ENCODE measurements around the gene ITIH6.
"Not testable (repeated sequence)": the region's sequence is repeated elsewhere in the genome, so short reads cannot be mapped to it uniquely, and the experiment has no call there.

ITIH6 gene

GRCh38 chrX:54746928-54747327, 51.1 kb downstream of the ITIH6 start:
- no peak for TF ChIP-seq ZFX (IDR thresholded peaks at IDR 0.05)
- TF ChIP-seq CTCF (conservative IDR thresholded peaks at IDR 0.05) = no peak
- no peak overlapping the region for H3K27ac ChIP-seq

GRCh38 chrX:54745676-54746075, 52.4 kb downstream of the ITIH6 start:
- TF ChIP-seq CTCF (conservative IDR thresholded peaks at IDR 0.05) (no peak), ZFX (IDR thresholded peaks at IDR 0.05) (no peak)
- H3K27ac ChIP-seq = no peak overlapping the region

DNA sequence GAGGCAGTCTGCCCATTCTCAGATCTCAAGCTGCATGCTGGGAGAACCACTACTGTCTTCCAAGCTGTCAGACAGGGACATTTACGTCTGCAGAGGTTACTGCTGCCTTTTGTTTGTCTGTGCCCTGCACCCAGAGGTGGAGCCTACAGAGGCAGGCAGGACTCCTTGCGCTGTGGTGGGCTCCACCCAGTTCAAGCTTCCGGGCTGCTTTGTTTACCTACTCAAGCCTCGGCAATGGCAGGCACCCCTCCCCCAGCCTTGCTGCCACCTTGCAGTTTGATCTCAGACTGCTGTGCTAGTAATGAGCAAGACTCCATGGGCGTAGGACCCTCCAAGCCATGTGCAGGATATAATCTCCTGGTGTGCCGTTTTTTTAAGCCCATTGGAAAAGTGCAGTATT, 59.5 kb downstream of the ITIH6 start:
- not testable (repeated sequence) for H3K27ac ChIP-seq

DNA sequence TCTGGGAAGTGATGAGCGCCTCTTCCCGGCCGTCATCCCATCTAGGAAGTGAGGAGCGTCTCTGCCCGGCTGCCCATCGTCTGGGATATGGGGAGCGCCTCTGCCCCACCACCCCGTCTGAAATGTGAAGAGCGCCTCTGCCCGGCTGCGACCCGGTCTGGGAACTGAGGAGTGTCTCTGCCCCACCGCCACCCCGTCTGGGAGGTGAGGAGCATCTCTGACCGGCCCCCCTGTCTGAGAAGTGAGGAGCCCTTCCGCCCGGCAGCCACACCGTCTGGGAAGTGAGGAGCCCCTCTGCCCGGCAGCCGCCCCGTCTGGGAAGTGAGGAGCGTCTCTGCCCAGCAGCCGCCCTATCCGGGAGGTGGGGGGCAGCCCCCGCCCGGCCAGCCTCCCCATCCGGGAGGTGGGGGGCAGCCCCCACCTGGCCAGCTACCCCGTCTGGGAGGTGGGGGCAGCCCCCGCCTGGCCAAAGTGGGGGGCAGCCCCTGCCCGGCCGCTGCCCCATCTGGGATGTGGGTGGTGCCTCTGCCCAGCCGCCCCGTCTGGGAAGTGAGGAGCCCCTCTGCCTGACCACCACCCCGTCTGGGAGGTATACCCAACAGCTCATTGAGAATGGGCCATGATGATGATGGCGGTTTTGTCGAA, 61.6 kb downstream of the ITIH6 start:
- H3K27ac ChIP-seq = not testable (repeated sequence)

GRCh38 chrX:54721424-54721823, 76.6 kb downstream of the ITIH6 start:
- no peak for TF ChIP-seq CTCF (conservative IDR thresholded peaks at IDR 0.05)
- no peak for TF ChIP-seq ZFX (IDR thresholded peaks at IDR 0.05)
- H3K27ac ChIP-seq = no peak overlapping the region

DNA sequence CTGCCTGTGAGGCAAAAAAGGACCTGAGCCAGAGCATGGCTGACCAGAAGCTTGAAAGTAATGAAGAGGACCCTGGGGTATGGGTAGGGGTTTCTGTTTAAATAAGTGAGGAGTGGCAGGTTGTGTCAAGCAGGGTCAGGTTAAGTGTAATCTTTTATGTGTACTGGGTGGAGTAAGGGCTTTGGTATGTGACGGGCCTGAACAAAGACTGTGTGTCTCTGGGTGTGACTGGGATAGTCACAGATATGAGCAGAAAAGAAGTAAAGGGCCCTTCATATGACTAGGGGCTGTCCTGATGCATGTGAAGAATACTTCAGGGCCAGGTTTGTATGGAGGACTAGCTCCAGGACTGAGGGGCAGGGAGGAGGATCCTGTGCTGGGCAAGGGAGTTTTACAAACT, 82.4 kb downstream of the ITIH6 start:
- no peak overlapping the region for H3K27ac ChIP-seq
- no peak for TF ChIP-seq CTCF (conservative IDR thresholded peaks at IDR 0.05)

GRCh38 chrX:54714424-54714823, 83.6 kb downstream of the ITIH6 start:
- TF ChIP-seq ZFX (IDR thresholded peaks at IDR 0.05) (no peak), CTCF (conservative IDR thresholded peaks at IDR 0.05) (no peak)
- H3K27ac ChIP-seq = no peak overlapping the region

- H3K27ac ChIP-seq = no peak overlapping the region
- no peak for TF ChIP-seq CTCF (conservative IDR thresholded peaks at IDR 0.05)
- no peak for TF ChIP-seq ZFX (IDR thresholded peaks at IDR 0.05)
These were observed 86.3 kb downstream of the ITIH6 start for GRCh38 chrX:54711735-54712134.

Measured in C4-2B (cell line).